ENCODE data around the gene TMEM271. TPM values are rescaled to one million over a fixed set of nuclear protein-coding genes. Genes with fewer than 3 reads are reported as not detected.

TMEM271 gene
- total RNA-seq, 1 donor from 2014 or later = not detected

- TF ChIP-seq EZH2 (IDR thresholded peaks at IDR 0.05) (no peak), CTCF (IDR thresholded peaks at IDR 0.05) (no peak), EZH2phosphoT487 (IDR thresholded peaks at IDR 0.05) (no peak)
- no peak overlapping the region for H3K27ac Mint-ChIP-seq
- H3K4me1 Mint-ChIP-seq = peaks cover 3% of the 10 kb centered on the region
- Histone ChIP-seq H3K4me1 (no peaks in the 10 kb centered on the region), H4K20me1 (ENCODE audit: low read depth) (no peaks in the 10 kb centered on the region), H3K4me2 (no peak overlapping the region), H3K27me3 (peaks cover 10% of the 10 kb centered on the region), H3K36me3 (no peaks in the 10 kb centered on the region), H3K79me2 (ENCODE audit: low read depth) (no peaks in the 10 kb centered on the region), H3K9me3 (ENCODE audit: low read depth) (no peaks in the 10 kb centered on the region), H3K4me3 (no peak overlapping the region), H3K27ac (no peak overlapping the region), H3F3A (ENCODE audit: low read depth) (no peaks in the 10 kb centered on the region), H2AFZ (replicated peaks) (no peak overlapping the region), H3K9ac (no peak overlapping the region)
- no peaks in the 10 kb centered on the region for H3K36me3 Mint-ChIP-seq
- no peak overlapping the region for H3K4me3 Mint-ChIP-seq
- DNase-seq (ENCODE audit: low spot score) = no peak
- H3K9me3 Mint-ChIP-seq = peaks cover 3% of the 10 kb centered on the region
- H3K27me3 Mint-ChIP-seq (ENCODE audit: insufficient read depth, low read depth) = peaks cover 9% of the 10 kb centered on the region
These were observed 29.8 kb upstream of the TMEM271 start for GRCh38 chr4:605702-606425.

- peaks cover 3% of the 10 kb centered on the region for H3K4me1 Mint-ChIP-seq
- H3K4me1 ChIP-seq = no peaks in the 10 kb centered on the region
These were observed 28.0 kb upstream of the TMEM271 start for GRCh38 chr4:604131-604530.

GRCh38 chr4:602559-602942 lies 26.5 kb upstream of the TMEM271 start:
- TF ChIP-seq EZH2 (IDR thresholded peaks at IDR 0.05) (no peak), CTCF (IDR thresholded peaks at IDR 0.05) (peak; percentile 88), EZH2phosphoT487 (IDR thresholded peaks at IDR 0.05) (no peak)
- H3F3A ChIP-seq (ENCODE audit: low read depth) = no peaks in the 10 kb centered on the region

More at GRCh38 chr4:604131-604530, 28.0 kb upstream of the TMEM271 start:
- H3K27ac ChIP-seq = no peak overlapping the region
- no peak overlapping the region for H3K4me3 ChIP-seq
- Mint-ChIP-seq H3K27ac (no peak overlapping the region), H3K36me3 (no peaks in the 10 kb centered on the region), H3K9me3 (peaks cover under 1% of the 10 kb centered on the region), H3K27me3 (ENCODE audit: insufficient read depth, low read depth) (peaks cover 6% of the 10 kb centered on the region), H3K4me3 (no peak overlapping the region)
- no peaks in the 10 kb centered on the region for H3K79me2 ChIP-seq (ENCODE audit: low read depth)
- H3K9me3 ChIP-seq (ENCODE audit: low read depth) = no peaks in the 10 kb centered on the region
- no peak overlapping the region for H3K4me2 ChIP-seq
- H4K20me1 ChIP-seq (ENCODE audit: low read depth) = no peaks in the 10 kb centered on the region
- H3K27me3 ChIP-seq = peaks cover under 1% of the 10 kb centered on the region
- TF ChIP-seq EZH2phosphoT487 (IDR thresholded peaks at IDR 0.05) = no peak
- TF ChIP-seq EZH2 (IDR thresholded peaks at IDR 0.05) = no peak
- no peak for TF ChIP-seq CTCF (IDR thresholded peaks at IDR 0.05)
- no peak for DNase-seq (ENCODE audit: low spot score)
- no peaks in the 10 kb centered on the region for H3K36me3 ChIP-seq
- no peaks in the 10 kb centered on the region for H3F3A ChIP-seq (ENCODE audit: low read depth)
- H2AFZ ChIP-seq (replicated peaks) = no peak overlapping the region
- H3K9ac ChIP-seq = no peak overlapping the region

More at GRCh38 chr4:602559-602942, 26.5 kb upstream of the TMEM271 start:
- Histone ChIP-seq H3K9me3 (ENCODE audit: low read depth) (no peaks in the 10 kb centered on the region), H3K9ac (no peak overlapping the region), H3K4me3 (no peak overlapping the region), H3K27me3 (peaks cover 5% of the 10 kb centered on the region), H3K36me3 (no peaks in the 10 kb centered on the region), H2AFZ (replicated peaks) (peak overlapping the region; percentile 58), H3K4me2 (no peak overlapping the region), H3K4me1 (no peaks in the 10 kb centered on the region), H4K20me1 (ENCODE audit: low read depth) (no peaks in the 10 kb centered on the region), H3K27ac (no peak overlapping the region), H3K79me2 (ENCODE audit: low read depth) (no peaks in the 10 kb centered on the region)
- H3K27me3 Mint-ChIP-seq (ENCODE audit: insufficient read depth, low read depth) = peaks cover 4% of the 10 kb centered on the region
- H3K4me3 Mint-ChIP-seq = no peak overlapping the region
- peaks cover 3% of the 10 kb centered on the region for H3K4me1 Mint-ChIP-seq
- no peak overlapping the region for H3K27ac Mint-ChIP-seq
- peak; percentile 88 for DNase-seq (ENCODE audit: low spot score)
- no peaks in the 10 kb centered on the region for H3K36me3 Mint-ChIP-seq
- no peaks in the 10 kb centered on the region for H3K9me3 Mint-ChIP-seq

Data from neural progenitor cell (in vitro differentiated cells).